HG02763 (cell line): ENCODE measurements around the gene MAGEB1.

Experiments used
- ATAC-seq: cut with Tn5 transposase; IDR thresholded peaks from one replicate; pipeline ENCODE4 v1.9.1; 2021; ENCODE audit warnings: mild to moderate bottlenecking, moderate library complexity; ENCODE audit not compliant: unreplicated experiment

MAGEB1 gene

DNA sequence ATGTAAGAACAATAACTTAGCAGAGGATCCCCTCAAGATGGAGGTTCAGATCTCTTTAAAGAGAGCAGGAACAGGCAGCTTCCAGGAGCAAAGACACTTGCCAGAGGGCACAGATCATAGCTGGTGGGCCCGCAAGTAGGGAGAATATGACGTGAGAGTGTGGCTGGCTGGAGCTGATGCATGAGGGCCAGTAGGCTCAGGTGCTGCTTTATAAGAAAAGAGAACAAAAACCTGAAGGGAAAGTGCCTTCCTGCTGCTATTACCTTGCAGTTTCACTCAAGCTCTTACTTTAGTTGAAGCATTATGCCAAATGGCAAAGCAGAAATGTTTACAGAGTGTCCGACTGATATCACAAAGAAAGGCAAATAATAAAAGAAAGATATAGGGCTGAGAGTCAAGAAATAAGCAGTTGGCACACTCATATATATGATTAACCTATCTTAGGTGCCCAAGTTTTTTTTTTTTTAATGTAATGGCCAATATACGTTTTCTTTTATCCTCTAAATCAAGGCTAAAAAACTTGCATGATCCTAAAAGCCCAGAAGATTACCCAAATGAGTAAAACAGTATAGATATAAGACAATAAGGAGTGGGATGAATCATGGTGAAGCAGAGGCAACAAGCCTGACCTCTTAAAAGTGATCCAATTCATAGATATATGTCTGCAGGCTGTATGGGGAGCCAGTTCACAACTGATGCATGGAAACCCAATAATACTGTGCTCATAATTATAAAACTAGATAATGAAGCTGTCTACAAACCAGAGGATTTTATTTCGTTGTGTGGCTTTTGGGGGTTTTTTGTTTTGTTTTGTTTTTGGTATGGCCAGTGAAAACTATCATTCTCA lies 49.7 kb downstream of the MAGEB1 start:
- no peak for ATAC-seq

DNA sequence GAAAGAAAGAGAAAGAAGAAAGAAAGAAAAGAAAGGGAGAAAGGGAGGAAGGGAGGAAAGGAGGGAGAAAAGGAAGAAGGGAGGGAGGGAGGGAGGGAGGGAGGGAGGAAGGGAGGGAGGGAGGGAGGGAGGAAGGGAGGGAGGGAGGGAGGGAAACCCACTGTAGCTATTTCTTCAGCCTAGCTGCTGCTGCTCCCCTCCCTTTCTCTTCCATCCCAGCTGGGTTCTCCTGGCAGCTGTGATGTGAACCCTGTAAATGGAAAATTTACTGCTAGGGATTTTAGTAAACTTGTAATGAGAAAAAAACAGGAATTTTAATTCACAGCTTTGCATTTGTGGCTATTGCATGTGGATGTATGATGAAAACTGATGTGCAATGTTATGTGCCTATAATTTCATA lies 54.3 kb downstream of the MAGEB1 start:
- no peak for ATAC-seq
